SU-DHL-6 (cell line): Measurements from ENCODE around the gene NDUFS2.

Experiments used
- EZH2phosphoT487 ChIP-seq: fragments of 200-600 bp; sonication (generic), shearing (Covaris generic); conservative IDR thresholded peaks from 2 replicates; pipeline ENCODE4 v1.6.1; 2018; ENCODE audit warnings: mild to moderate bottlenecking, antibody characterized with exemption, low read length, moderate library complexity, mixed read lengths
- TF ChIP-seq, protein P1 (sequence below): fragments of 200-600 bp; sonication (generic); IDR thresholded peaks from one replicate; pipeline ENCODE4 v1.5.1; 2017; ENCODE audit warnings: antibody characterized with exemption, mild to moderate bottlenecking, low read length, moderate library complexity; ENCODE audit not compliant: insufficient read depth, poor library complexity, severe bottlenecking

DNA sequence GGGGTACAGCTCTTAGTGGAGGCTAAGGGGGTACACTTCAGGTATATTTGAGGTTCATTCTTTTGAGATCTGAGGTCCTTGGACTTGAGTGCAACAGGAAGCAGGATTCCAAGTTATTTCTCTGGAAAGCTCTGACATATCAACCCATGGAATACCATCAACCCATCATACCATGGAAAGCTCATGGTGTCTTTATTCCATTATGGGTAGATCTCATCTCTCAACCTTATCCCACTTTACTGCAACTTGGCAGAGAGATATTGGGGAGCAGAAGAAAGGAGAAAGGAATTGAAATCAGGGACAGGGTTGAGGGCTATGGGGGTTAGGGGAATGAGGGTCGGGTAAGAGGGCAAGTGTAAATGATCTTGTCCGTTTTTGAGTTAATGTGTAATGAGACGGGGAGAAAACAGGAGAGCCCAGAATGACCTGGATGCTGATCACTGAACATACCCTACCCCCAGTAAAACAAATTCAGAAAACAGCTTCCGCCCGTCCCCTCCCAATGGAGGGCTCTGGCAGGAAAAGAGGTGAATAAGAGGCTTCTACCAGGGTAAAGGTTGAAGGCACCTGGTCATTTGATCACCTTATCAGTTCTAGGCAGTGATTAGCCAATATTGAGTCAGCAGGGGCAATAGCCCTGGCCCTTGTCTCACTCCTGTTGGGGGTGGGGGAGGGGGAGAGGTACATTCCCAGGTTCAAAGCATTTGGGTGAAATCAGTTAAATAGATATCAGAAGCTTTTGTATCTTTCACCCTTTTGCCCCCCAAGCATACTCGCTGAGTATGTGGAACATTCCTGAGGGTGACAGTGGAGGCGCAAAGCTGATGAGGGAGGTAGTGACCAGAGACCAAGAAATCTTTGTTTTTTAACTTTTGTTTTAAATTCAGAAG, 21.9 kb downstream of the NDUFS2 start:
- TF ChIP-seq, protein P1, sequence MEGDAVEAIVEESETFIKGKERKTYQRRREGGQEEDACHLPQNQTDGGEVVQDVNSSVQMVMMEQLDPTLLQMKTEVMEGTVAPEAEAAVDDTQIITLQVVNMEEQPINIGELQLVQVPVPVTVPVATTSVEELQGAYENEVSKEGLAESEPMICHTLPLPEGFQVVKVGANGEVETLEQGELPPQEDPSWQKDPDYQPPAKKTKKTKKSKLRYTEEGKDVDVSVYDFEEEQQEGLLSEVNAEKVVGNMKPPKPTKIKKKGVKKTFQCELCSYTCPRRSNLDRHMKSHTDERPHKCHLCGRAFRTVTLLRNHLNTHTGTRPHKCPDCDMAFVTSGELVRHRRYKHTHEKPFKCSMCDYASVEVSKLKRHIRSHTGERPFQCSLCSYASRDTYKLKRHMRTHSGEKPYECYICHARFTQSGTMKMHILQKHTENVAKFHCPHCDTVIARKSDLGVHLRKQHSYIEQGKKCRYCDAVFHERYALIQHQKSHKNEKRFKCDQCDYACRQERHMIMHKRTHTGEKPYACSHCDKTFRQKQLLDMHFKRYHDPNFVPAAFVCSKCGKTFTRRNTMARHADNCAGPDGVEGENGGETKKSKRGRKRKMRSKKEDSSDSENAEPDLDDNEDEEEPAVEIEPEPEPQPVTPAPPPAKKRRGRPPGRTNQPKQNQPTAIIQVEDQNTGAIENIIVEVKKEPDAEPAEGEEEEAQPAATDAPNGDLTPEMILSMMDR: no peak
- TF ChIP-seq EZH2phosphoT487: no peak
